Heart right ventricle (tissue), 16 donors: Measurements from ENCODE around the gene TMEM270. TPM values are rescaled to one million over a fixed set of nuclear protein-coding genes. Genes with fewer than 3 reads are reported as not detected.
A peak's percentile ranks its signal among the peaks of the same experiment; 100 is the strongest.
"Not testable (repeated sequence)": the region's sequence is repeated elsewhere in the genome, so short reads cannot be mapped to it uniquely, and the experiment has no call there.

Source experiments
- ATAC-seq, 8 donors: fragments of 200-7000 bp; cut with Tn5 transposase; one replicate each; pipeline ENCODE4 v1.9.1; 2020; ENCODE audit warnings: mild to moderate bottlenecking in 8 of 8, moderate library complexity in 8 of 8, moderate number of reproducible peaks in 1 of 8
- DNase-seq, 2 donors: peaks; one replicate each; pipeline ENCODE4 v3.0.0-alpha.2; 2020
- H3K27ac ChIP-seq, 10 donors: fragments of 200-600 bp; sonication (generic) in 2 of 10; one replicate each; pipeline versions ENCODE4 v1.5.0 to v1.8.0; 2020 to 2022; ENCODE audit warnings: mild to moderate bottlenecking in 3 of 10
- H3K27me3 ChIP-seq, 7 donors: fragments of 200-600 bp; one replicate each; pipeline ENCODE4 v1.8.0; 2021 to 2022; ENCODE audit warnings: mild to moderate bottlenecking in 2 of 7
- H3K36me3 ChIP-seq, 9 donors: fragments of 200-600 bp; sonication (generic) in 1 of 9; one replicate each; pipeline versions ENCODE4 v1.5.0 to v1.8.0; 2020 to 2022; ENCODE audit warnings: mild to moderate bottlenecking in 2 of 9
- H3K4me1 ChIP-seq, 9 donors: fragments of 200-600 bp; sonication (generic) in 1 of 9; one replicate each; pipeline versions ENCODE4 v1.5.0 to v1.8.0; 2020 to 2022; ENCODE audit warnings: mild to moderate bottlenecking in 4 of 9
- H3K4me3 ChIP-seq, 10 donors: fragments of 200-600 bp; sonication (generic) in 2 of 10; one replicate each; pipeline versions ENCODE4 v1.5.0 to v1.8.0; 2020 to 2022; ENCODE audit warnings: mild to moderate bottlenecking in 7 of 10, moderate library complexity in 2 of 10
- H3K9me3 ChIP-seq, 11 donors: fragments of 200-600 bp in 10 of 11; sonication (generic) in 2 of 11; one replicate each; pipeline versions ENCODE4 v1.5.0 to v1.8.0; 2013 to 2022; ENCODE audit warnings: mild to moderate bottlenecking in 2 of 11, control low read depth in 1 of 11, moderate library complexity in 1 of 11
- CTCF ChIP-seq, 9 donors: fragments of 200-600 bp; sonication (generic) in 2 of 9; IDR thresholded peaks; one replicate each; pipeline versions ENCODE4 v1.5.0 to v1.8.0; 2021 to 2022; ENCODE audit warnings: antibody characterized with exemption in 9 of 9, mild to moderate bottlenecking in 5 of 9, moderate library complexity in 1 of 9
- WGBS, 2 donors: extraction: QIAGEN DNeasy Blood & Tissue Kit; methylation state at CpG; one replicate each; pipeline ENCODE4 v1.1.7; 2013; ENCODE audit warnings: inconsistent platforms in 1 of 2; 5-methylcytosine and 5-hydroxymethylcytosine counted together
- intact Hi-C, 10 donors: fragments of 100-400 bp; cut with DNase I; formaldehyde crosslinking; loops; one replicate each; pipeline versions ENCODE4 v1.11.1 to v1.14.2; 2022
- polyA plus RNA-seq, 2 donors: library from polyadenylated mRNA; stranded (reverse); fragments of 200-250 nt; gene quantifications; one replicate each; pipeline ENCODE4 v1.2.3, GENCODE V29; 2013
- total RNA-seq, 10 donors: library from RNA; stranded (reverse); fragmentation: NEBNext Ultra II Directional in 3 of 10; extraction: Animal tissue kit (Norgen Biotek cat#: 25700) in 3 of 10; gene quantifications; one replicate each; pipeline versions ENCODE4 v1.2.1 to v1.2.4, GENCODE V29; 2021 to 2023
- donor health status: Arrhythmogenic right ventricular cardiomyopathy.
- donor health status: ischemic (EF 13 %, LVEDD 7.1; RV severe dilation, severe dysfunction).
- donor health status: healthy with polysubstance abuse.
- donor health status: DM: no; HTN: yes; CAD: no.
- donor health status: DM: no; HTN: no; CAD: no.
- donor health status: ischemic (EF 25% LVEDD 6.9; RV normal size, moderate dysfunction).
- donor health status: ischemic (EF 25% LVEDD 5.7; RV mildly dilated, moderate dysfunction).
- donor health status: healthy.
- donor health status: DM: yes; HTN: yes; CAD: no.
- donor health status: Ischemic cardiomyopathy.
- donor health status: ischemic (EF 35%, LVEDD 5.7; RV mildly dilated, moderate dysfunction).
- donor health status: nonischemic (EF 11% LVEDD 7.7; RV severe dilation, severe dysfunction).
- donor health status: DM: yes; HTN: yes; CAD: no.
- donor health status: PGD.
- donor health status: ischemic (EF 29% LVEDD 5.4; RV normal size, mild dysfunction).
- donor health status: nonischemic (EF 23%, LVEDD 6.1; RV moderate dilation, normal function).

TMEM270 gene
- total and polyA plus RNA-seq, 12 donors = not detected

DNA sequence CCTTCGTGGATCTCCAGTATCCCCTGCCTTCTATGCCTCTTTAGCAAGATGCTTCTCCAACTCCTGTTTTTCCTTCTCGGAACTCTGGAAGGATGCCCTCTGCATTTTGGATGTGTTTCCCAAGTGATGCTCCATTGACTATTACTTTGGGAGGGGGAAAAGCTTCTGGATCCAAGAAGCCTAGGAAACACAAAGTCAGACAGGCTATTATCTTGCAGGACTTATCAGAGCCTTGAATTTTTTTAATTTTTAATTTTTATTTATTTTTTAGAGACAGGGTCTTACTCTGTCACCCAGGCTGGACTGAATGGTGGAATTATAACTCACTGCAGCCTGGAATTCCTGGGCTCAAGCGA is 21.1 kb downstream of the TMEM270 start:
- peaks cover 34 to 63% (median 41%) of the 10 kb centered on the region in 9 donors for H3K4me1 ChIP-seq
- peak overlapping the region in 9 of 10 donors; percentile 19 to 90 (median 78) for H3K27ac ChIP-seq
- H3K9me3 ChIP-seq = no peaks in the 10 kb centered on the region
- no peak for TF ChIP-seq CTCF (IDR thresholded peaks at IDR 0.05)
- intact Hi-C loops = loop anchor here in 2 of 10 donors (5.0 kb wide), 1 partner anchor 145 kb away; the partner anchor contains the start of gene ELN (in 2 of the 2)
- ATAC-seq = no peak
- no peak overlapping the region for H3K4me3 ChIP-seq
- H3K36me3 ChIP-seq = no peaks in the 10 kb centered on the region
- 83 to 88% methylated on average over 3 of the region's 3 CpGs for WGBS, 2 donors
- DNase-seq = no peak
- H3K27me3 ChIP-seq = peaks cover 0 to 22% (median 0%) of the 10 kb centered on the region in 7 donors

GRCh38 chr7:73884867-73885422 is 24.0 kb downstream of the TMEM270 start:
- H3K9me3 ChIP-seq, DNase-seq, H3K4me3 ChIP-seq, H3K36me3 ChIP-seq, ATAC-seq: not testable (repeated sequence)
- Histone ChIP-seq H3K27ac (peak overlapping the region in 1 of 10 donors; percentile 82), H3K4me1 (peaks cover 26 to 56% (median 33%) of the 10 kb centered on the region in 9 donors), H3K27me3 (peaks cover 0 to 24% (median 0%) of the 10 kb centered on the region in 7 donors)
- intact Hi-C loops = loop anchor here in 2 of 10 donors (5.0 kb wide), 1 partner anchor 142 kb away; the partner anchor contains the start of gene ELN (in 2 of the 2)
- WGBS, 2 donors = 92 to 93% methylated on average over 3 of the region's 3 CpGs

GRCh38 chr7:73885433-73885974 is 24.5 kb downstream of the TMEM270 start:
- WGBS, 2 donors = 95 to 100% methylated on average over 3 of the region's 3 CpGs
- ATAC-seq (no peak), DNase-seq (no peak)
- no peak for TF ChIP-seq CTCF (IDR thresholded peaks at IDR 0.05)
- peaks cover 21 to 52% (median 28%) of the 10 kb centered on the region in 9 donors for H3K4me1 ChIP-seq
- H3K4me3 ChIP-seq = no peak overlapping the region
- H3K27me3 ChIP-seq = peaks cover 0 to 21% (median 0%) of the 10 kb centered on the region in 7 donors
- intact Hi-C loops = no loop called here
- no peaks in the 10 kb centered on the region for H3K9me3 ChIP-seq
- no peaks in the 10 kb centered on the region for H3K36me3 ChIP-seq
- peak overlapping the region in 5 of 10 donors; percentile 75 to 90 (median 82) for H3K27ac ChIP-seq

DNA sequence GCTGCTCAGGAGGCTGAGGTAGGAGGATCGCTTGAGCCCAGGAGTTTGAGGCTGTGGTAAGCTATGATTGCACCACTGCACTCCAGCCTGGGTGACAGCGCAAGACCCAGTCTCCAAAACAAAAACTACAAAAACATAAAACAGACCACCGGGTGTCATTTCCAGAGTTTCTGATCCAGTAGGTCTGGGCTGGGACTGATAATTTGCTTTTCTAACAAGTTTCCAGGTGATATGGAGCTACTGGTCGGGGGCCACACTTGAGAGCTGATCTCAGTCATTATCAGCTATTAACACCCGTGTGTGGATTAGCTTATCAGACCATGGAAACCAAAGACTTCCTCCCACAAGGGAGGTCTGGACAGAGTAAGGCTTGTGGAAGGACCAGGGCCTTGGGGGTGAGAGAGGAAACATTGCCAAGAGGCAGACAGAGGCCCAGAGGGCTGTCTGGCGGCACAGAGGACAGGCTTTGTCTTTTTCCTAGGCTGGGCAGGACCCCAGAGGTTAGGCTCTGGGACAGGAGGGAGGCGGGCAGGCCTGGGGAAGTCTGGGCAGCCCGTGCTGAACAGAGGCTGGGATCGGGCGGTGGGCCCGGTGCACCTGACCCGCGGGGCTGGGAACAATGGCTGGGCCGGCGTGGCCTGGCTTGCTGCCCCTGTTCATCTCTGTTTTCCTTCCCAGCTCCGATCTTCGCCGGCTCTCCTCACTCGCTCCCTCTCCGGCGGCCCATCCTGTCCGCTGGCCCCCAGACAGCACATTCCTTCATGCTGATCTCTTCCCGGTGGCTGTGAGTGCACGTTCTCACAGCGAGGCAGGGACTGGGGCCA is 25.2 kb downstream of the TMEM270 start:
- peak; percentile 54 to 77 (median 64) for ATAC-seq
- TF ChIP-seq CTCF (IDR thresholded peaks at IDR 0.05) = no peak
- 16 to 20% methylated on average over 25 of the region's 25 CpGs for WGBS, 2 donors
- H3K36me3 ChIP-seq = no peaks in the 10 kb centered on the region
- intact Hi-C loops = no loop called here
- no peak overlapping the region for H3K4me3 ChIP-seq
- peak overlapping the region; percentile 11 to 90 (median 78) for H3K27ac ChIP-seq
- peaks cover 0 to 15% (median 0%) of the 10 kb centered on the region in 7 donors for H3K27me3 ChIP-seq
- peaks cover 16 to 52% (median 23%) of the 10 kb centered on the region in 9 donors for H3K4me1 ChIP-seq
- H3K9me3 ChIP-seq = no peaks in the 10 kb centered on the region
- DNase-seq = peak in 1 of 2 donors; percentile 68
